Keratinocyte (primary cell): ENCODE measurements around the gene USP33. TPM values are rescaled to one million over a fixed set of nuclear protein-coding genes. Genes with fewer than 3 reads are reported as not detected.

ENCODE experiments used
- DNase-seq: peaks from one replicate; pipeline ENCODE4 v3.0.0-alpha.2; 2011; ENCODE audit warnings: low read depth, missing footprints, low spot score
- FAIRE-seq: peaks from 2 replicates; lab custom pipeline; 2011; peaks lifted over from hg19 to GRCh38; lab: Jason Lieb, UNC
- H2AFZ ChIP-seq: 2 replicates; pipeline ENCODE4 v1.6.0; 2012; ENCODE audit warnings: low read length, control low read depth, inconsistent platforms; ENCODE audit not compliant: control insufficient read depth
- H3K27ac ChIP-seq: 2 replicates; pipeline ENCODE4 v1.5.1; 2011; ENCODE audit warnings: low read length; ENCODE audit not compliant: control insufficient read depth, insufficient read depth
- H3K27me3 ChIP-seq: 3 replicates; pipeline ENCODE4 v1.6.0; 2011; ENCODE audit warnings: low read length; ENCODE audit not compliant: control insufficient read depth, insufficient read depth; ENCODE audit errors: extremely low read depth
- H3K36me3 ChIP-seq, 2 experiments: 2 replicates in 1 of 2; 3 replicates in 1 of 2; pipeline ENCODE4 v1.5.1; 2011; ENCODE audit warnings: low read length in 2 of 2, mild to moderate bottlenecking in 1 of 2; ENCODE audit not compliant: control insufficient read depth in 2 of 2, insufficient read depth in 2 of 2; ENCODE audit errors: extremely low read depth in 1 of 2
- H3K4me1 ChIP-seq: 3 replicates; pipeline ENCODE4 v1.5.1; 2011; ENCODE audit warnings: low read length; ENCODE audit not compliant: control insufficient read depth, insufficient read depth; ENCODE audit errors: extremely low read depth
- H3K4me2 ChIP-seq: 3 replicates; pipeline ENCODE4 v1.6.0; 2011; ENCODE audit warnings: low read depth, low read length; ENCODE audit not compliant: control insufficient read depth, insufficient read depth; ENCODE audit errors: extremely low read depth
- H3K4me3 ChIP-seq, 3 experiments: fragments of 200-600 bp in 1 of 3; sonication (generic) in 1 of 3; 2 replicates in 2 of 3; 3 replicates in 1 of 3; pipeline ENCODE4 v1.5.1; 2011 to 2016; ENCODE audit warnings: low read length in 3 of 3, mild to moderate bottlenecking in 3 of 3, control low read depth in 2 of 3, inconsistent platforms in 1 of 3, low read depth in 1 of 3, mixed read lengths in 1 of 3, mixed run types in 1 of 3, moderate library complexity in 1 of 3; ENCODE audit not compliant: control insufficient read depth in 2 of 3, insufficient read depth in 2 of 3; ENCODE audit errors: extremely low read depth in 1 of 3
- H3K79me2 ChIP-seq: 2 replicates; pipeline ENCODE4 v1.6.0; 2012; ENCODE audit warnings: low read length; ENCODE audit not compliant: control insufficient read depth, insufficient read depth
- H3K9ac ChIP-seq: 3 replicates; pipeline ENCODE4 v1.6.0; 2011; ENCODE audit warnings: low read length; ENCODE audit not compliant: control insufficient read depth, insufficient read depth; ENCODE audit errors: extremely low read depth
- H3K9me1 ChIP-seq: 3 replicates; pipeline ENCODE4 v1.6.0; 2011; ENCODE audit warnings: low read length; ENCODE audit not compliant: control insufficient read depth, insufficient read depth; ENCODE audit errors: extremely low read depth
- H3K9me3 ChIP-seq: 2 replicates; pipeline ENCODE4 v1.5.1; 2012; ENCODE audit warnings: low read depth, low read length; ENCODE audit not compliant: control insufficient read depth
- H4K20me1 ChIP-seq: 3 replicates; pipeline ENCODE4 v1.6.0; 2011; ENCODE audit warnings: low read length; ENCODE audit not compliant: control insufficient read depth, insufficient read depth; ENCODE audit errors: extremely low read depth
- EZH2 ChIP-seq: IDR thresholded peaks from one replicate; pipeline ENCODE4 v1.6.1; 2012; ENCODE audit warnings: inconsistent platforms, mild to moderate bottlenecking, low read length, moderate library complexity
- dilution Hi-C: fragments of 300-500 bp; cut with MboI; formaldehyde crosslinking; loops from one replicate; pipeline ENCODE4 v1.7.0; 2020; ENCODE audit warnings: low sequenced_read_pairs; ENCODE audit not compliant: extremely low pct_ligation_motif_present
- polyA plus RNA-seq, 5 experiments: library from polyadenylated mRNA; depleted of rRNA in 3 of 5; stranded (reverse) in 3 of 5; stranded (forward) in 1 of 5; unstranded in 1 of 5; fragments of >200 nt; gene quantifications; 1 replicate in 1 of 5; 2 replicates in 3 of 5; 3 replicates in 1 of 5; pipeline versions ENCODE4 v1.2.1 to v1.2.3, GENCODE V29; 2011 to 2012; ENCODE audit warnings: missing spikeins in 2 of 5, low read depth in 1 of 5, low replicate concordance in 1 of 5
- TF ChIP-seq, protein P1 (sequence below), 3 experiments: IDR thresholded peaks in 1 of 3; conservative IDR thresholded peaks in 1 of 3; optimal IDR thresholded peaks in 1 of 3; 2 replicates in 2 of 3; 3 replicates in 1 of 3; pipeline versions ENCODE3 to v1.5.1; 2011; ENCODE audit warnings: low read length in 3 of 3, mild to moderate bottlenecking in 3 of 3, moderate library complexity in 2 of 3, control low read depth in 1 of 3, inconsistent platforms in 1 of 3; ENCODE audit not compliant: insufficient read depth in 2 of 3; ENCODE audit errors: extremely low read depth in 1 of 3

Gene USP33
- polyA plus RNA-seq, 1 donor (not counting 4 experiments of a cell fraction or from before 2014, with no cell fraction given) = 52.0 TPM

- Histone ChIP-seq H3K27me3 (no peaks in the 10 kb centered on the region), H3K9me3 (no peaks in the 10 kb centered on the region), H3K36me3 (peaks cover 0 to 2% of the 10 kb centered on the region in 2 experiments), H3K27ac (no peak overlapping the region), H3K4me3 (no peak overlapping the region), H4K20me1 (no peaks in the 10 kb centered on the region), H2AFZ (no peak overlapping the region), H3K4me2 (no peak overlapping the region), H3K79me2 (no peaks in the 10 kb centered on the region), H3K4me1 (no peaks in the 10 kb centered on the region), H3K9ac (no peak overlapping the region), H3K9me1 (no peaks in the 10 kb centered on the region)
- no peak for FAIRE-seq
- dilution Hi-C loops = no loop called here
- DNase-seq = no peak
- TF ChIP-seq EZH2 = no peak
- TF ChIP-seq, protein P1, sequence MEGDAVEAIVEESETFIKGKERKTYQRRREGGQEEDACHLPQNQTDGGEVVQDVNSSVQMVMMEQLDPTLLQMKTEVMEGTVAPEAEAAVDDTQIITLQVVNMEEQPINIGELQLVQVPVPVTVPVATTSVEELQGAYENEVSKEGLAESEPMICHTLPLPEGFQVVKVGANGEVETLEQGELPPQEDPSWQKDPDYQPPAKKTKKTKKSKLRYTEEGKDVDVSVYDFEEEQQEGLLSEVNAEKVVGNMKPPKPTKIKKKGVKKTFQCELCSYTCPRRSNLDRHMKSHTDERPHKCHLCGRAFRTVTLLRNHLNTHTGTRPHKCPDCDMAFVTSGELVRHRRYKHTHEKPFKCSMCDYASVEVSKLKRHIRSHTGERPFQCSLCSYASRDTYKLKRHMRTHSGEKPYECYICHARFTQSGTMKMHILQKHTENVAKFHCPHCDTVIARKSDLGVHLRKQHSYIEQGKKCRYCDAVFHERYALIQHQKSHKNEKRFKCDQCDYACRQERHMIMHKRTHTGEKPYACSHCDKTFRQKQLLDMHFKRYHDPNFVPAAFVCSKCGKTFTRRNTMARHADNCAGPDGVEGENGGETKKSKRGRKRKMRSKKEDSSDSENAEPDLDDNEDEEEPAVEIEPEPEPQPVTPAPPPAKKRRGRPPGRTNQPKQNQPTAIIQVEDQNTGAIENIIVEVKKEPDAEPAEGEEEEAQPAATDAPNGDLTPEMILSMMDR (optimal IDR thresholded peaks at IDR 0.05 in 1 of 3, IDR thresholded peaks at IDR 0.05 in 1 of 3, conservative IDR thresholded peaks at IDR 0.05 in 1 of 3; ENCODE audit: extremely low read depth in 1 of 3, insufficient read depth in 2 of 3, low read length in 3 of 3) = no peak
Observed at GRCh38 chr1:77697441-77697840, 62.2 kb downstream of the USP33 start.

DNA sequence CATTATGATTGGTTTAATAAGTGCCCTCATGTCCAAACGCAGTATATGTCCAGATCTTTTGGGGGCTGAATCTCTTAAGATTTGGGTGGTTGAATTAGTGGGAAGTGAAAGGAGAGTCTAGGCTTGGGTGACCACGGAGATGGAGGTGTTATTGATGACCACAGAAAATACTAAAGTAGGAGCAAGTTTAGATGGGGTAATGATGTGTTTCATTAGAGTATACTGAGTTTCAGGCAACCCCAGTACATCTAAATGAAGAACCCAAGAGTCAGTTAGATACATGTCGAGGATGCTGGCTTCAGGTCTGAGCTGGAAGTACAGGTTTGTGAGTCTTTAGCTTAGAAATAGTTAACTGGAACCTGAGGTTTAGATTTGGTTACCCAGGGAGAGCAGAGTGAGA is 70.7 kb downstream of the USP33 start:
- Histone ChIP-seq H4K20me1 (no peaks in the 10 kb centered on the region), H3K9me1 (no peaks in the 10 kb centered on the region), H2AFZ (no peak overlapping the region), H3K27ac (no peak overlapping the region), H3K4me2 (no peak overlapping the region), H3K9ac (no peak overlapping the region), H3K4me3 (no peak overlapping the region), H3K9me3 (no peaks in the 10 kb centered on the region), H3K79me2 (no peaks in the 10 kb centered on the region), H3K4me1 (peaks cover 6% of the 10 kb centered on the region), H3K36me3 (peaks cover 0 to 2% of the 10 kb centered on the region in 2 experiments), H3K27me3 (no peaks in the 10 kb centered on the region)
- FAIRE-seq = no peak
- dilution Hi-C loops = no loop called here
- DNase-seq = no peak
- no peak for TF ChIP-seq EZH2
- TF ChIP-seq, protein P1 (optimal IDR thresholded peaks at IDR 0.05 in 1 of 3, IDR thresholded peaks at IDR 0.05 in 1 of 3, conservative IDR thresholded peaks at IDR 0.05 in 1 of 3; ENCODE audit: extremely low read depth in 1 of 3, insufficient read depth in 2 of 3, low read length in 3 of 3) = no peak
